ENCODE results near the gene DSCAM. TPM values are rescaled to one million over a fixed set of nuclear protein-coding genes. Genes with fewer than 3 reads are reported as not detected.

DSCAM gene
- total and polyA plus RNA-seq, 10 of the 15 experiments (the other 5 are each of a cell fraction or from before 2014, with no cell fraction given) = not detected

GRCh38 chr21:40272037-40272436 lies 574.9 kb downstream of the DSCAM start:
- H3K79me2 ChIP-seq (ENCODE audit: control insufficient read depth, insufficient read depth, low read length) = no peaks in the 10 kb centered on the region
- H3K9ac ChIP-seq (ENCODE audit: control insufficient read depth, insufficient read depth, low read length) = no peak overlapping the region
- intact Hi-C loops (cut with micrococcal nuclease; ENCODE audit: unreplicated experiment) = no loop called here
- H3K9me3 ChIP-seq (replicated peaks; ENCODE audit: control insufficient read depth, insufficient read depth, low read length) = no peaks in the 10 kb centered on the region; the same call in 2 of the 3 replicates
- ATAC-seq (no peak), DNase-seq (ENCODE audit: low read depth, low spot score) (no peak), FAIRE-seq (no peak)
- CTCF ChIA-PET = no interaction called here
- H3K27me3 ChIP-seq (replicated peaks in 1 of 2; ENCODE audit: control insufficient read depth in 2 of 2, insufficient read depth in 2 of 2, low read length in 1 of 2) = no peaks in the 10 kb centered on the region
- 0% methylated on average over 4 of the region's 4 CpGs for WGBS (ENCODE audit: insufficient coverage, insufficient replicate concordance, low lambda C conversion rate, missing lambda C conversion rate)
- no peaks in the 10 kb centered on the region for H3K36me3 ChIP-seq (ENCODE audit: control insufficient read depth in 2 of 2, insufficient read depth in 2 of 2, low read length in 1 of 2)
- no peak overlapping the region for H3K27ac ChIP-seq (ENCODE audit: control insufficient read depth, insufficient read depth)
- no peak overlapping the region for H3K4me2 ChIP-seq (ENCODE audit: control insufficient read depth, insufficient read depth)
- in situ Hi-C loops (cut with MboI) = no loop called here
- POLR2A ChIA-PET = no interaction called here
- SMC1A ChIA-PET (ENCODE audit: uncharacterized antibody, unreplicated experiment) = no interaction called here
- no peak overlapping the region for H3K4me3 ChIP-seq
- H2AFZ ChIP-seq (ENCODE audit: control insufficient read depth, low read depth, low read length) = no peak overlapping the region
- no peak for TF ChIP-seq SUPT20H (IDR thresholded peaks at IDR 0.05; ENCODE audit: borderline replicate concordance, control insufficient read depth, low read depth, low read length)
- TF ChIP-seq SREBF1 (IDR thresholded peaks at IDR 0.05; ENCODE audit: low read length) = no peak
- no peak for TF ChIP-seq BCL11A (IDR thresholded peaks at IDR 0.05; ENCODE audit: low read depth, low read length)
- TF ChIP-seq, protein P1, sequence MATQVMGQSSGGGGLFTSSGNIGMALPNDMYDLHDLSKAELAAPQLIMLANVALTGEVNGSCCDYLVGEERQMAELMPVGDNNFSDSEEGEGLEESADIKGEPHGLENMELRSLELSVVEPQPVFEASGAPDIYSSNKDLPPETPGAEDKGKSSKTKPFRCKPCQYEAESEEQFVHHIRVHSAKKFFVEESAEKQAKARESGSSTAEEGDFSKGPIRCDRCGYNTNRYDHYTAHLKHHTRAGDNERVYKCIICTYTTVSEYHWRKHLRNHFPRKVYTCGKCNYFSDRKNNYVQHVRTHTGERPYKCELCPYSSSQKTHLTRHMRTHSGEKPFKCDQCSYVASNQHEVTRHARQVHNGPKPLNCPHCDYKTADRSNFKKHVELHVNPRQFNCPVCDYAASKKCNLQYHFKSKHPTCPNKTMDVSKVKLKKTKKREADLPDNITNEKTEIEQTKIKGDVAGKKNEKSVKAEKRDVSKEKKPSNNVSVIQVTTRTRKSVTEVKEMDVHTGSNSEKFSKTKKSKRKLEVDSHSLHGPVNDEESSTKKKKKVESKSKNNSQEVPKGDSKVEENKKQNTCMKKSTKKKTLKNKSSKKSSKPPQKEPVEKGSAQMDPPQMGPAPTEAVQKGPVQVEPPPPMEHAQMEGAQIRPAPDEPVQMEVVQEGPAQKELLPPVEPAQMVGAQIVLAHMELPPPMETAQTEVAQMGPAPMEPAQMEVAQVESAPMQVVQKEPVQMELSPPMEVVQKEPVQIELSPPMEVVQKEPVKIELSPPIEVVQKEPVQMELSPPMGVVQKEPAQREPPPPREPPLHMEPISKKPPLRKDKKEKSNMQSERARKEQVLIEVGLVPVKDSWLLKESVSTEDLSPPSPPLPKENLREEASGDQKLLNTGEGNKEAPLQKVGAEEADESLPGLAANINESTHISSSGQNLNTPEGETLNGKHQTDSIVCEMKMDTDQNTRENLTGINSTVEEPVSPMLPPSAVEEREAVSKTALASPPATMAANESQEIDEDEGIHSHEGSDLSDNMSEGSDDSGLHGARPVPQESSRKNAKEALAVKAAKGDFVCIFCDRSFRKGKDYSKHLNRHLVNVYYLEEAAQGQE (IDR thresholded peaks at IDR 0.05; ENCODE audit: low read depth, low read length) = no peak
- TF ChIP-seq, protein P2, sequence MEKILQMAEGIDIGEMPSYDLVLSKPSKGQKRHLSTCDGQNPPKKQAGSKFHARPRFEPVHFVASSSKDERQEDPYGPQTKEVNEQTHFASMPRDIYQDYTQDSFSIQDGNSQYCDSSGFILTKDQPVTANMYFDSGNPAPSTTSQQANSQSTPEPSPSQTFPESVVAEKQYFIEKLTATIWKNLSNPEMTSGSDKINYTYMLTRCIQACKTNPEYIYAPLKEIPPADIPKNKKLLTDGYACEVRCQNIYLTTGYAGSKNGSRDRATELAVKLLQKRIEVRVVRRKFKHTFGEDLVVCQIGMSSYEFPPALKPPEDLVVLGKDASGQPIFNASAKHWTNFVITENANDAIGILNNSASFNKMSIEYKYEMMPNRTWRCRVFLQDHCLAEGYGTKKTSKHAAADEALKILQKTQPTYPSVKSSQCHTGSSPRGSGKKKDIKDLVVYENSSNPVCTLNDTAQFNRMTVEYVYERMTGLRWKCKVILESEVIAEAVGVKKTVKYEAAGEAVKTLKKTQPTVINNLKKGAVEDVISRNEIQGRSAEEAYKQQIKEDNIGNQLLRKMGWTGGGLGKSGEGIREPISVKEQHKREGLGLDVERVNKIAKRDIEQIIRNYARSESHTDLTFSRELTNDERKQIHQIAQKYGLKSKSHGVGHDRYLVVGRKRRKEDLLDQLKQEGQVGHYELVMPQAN (conservative IDR thresholded peaks at IDR 0.05) = no peak
- TF ChIP-seq POLR2A (IDR thresholded peaks at IDR 0.05; ENCODE audit: low read depth, low read length) = no peak
- TF ChIP-seq BCLAF1 (IDR thresholded peaks at IDR 0.05) = no peak
- no peak for TF ChIP-seq SMAD1 (IDR thresholded peaks at IDR 0.05; ENCODE audit: low read depth, partially characterized antibody)
- no peaks in the 10 kb centered on the region for H4K20me1 ChIP-seq (ENCODE audit: control insufficient read depth, insufficient read depth)
- RAD21 ChIA-PET (ENCODE audit: unreplicated experiment) = no interaction called here
- H3K4me1 ChIP-seq (ENCODE audit: control insufficient read depth, insufficient read depth, low read length) = no peaks in the 10 kb centered on the region
- BruUV-seq (replicated peaks) = no TSS peak

Measured in GM12878 (cell line).